ENCODE results near the gene INHBA.

The INHBA gene

GRCh38 chr7:41692251-41692650 is 10.6 kb downstream of the INHBA start:
- H3K4me3 ChIP-seq (ENCODE audit: low read depth, low read length) = no peak overlapping the region
- no peak for TF ChIP-seq CTCF (IDR thresholded peaks at IDR 0.05; ENCODE audit: insufficient read depth, low read depth, low read length, missing control alignments)
- DNase-seq (ENCODE audit: low read depth) = no peak

- DNase-seq (ENCODE audit: low read depth) = no peak
- no peak overlapping the region for H3K4me3 ChIP-seq (ENCODE audit: low read depth, low read length)
- no peak for TF ChIP-seq CTCF (IDR thresholded peaks at IDR 0.05; ENCODE audit: insufficient read depth, low read depth, low read length, missing control alignments)
Observed at GRCh38 chr7:41691286-41692190, 11.4 kb downstream of the INHBA start.

GRCh38 chr7:41689815-41690214 is 13.1 kb downstream of the INHBA start:
- H3K4me3 ChIP-seq (ENCODE audit: low read depth, low read length) = no peak overlapping the region
- TF ChIP-seq CTCF (IDR thresholded peaks at IDR 0.05; ENCODE audit: insufficient read depth, low read depth, low read length, missing control alignments) = no peak

GRCh38 chr7:41688906-41689305 is 14.0 kb downstream of the INHBA start:
- no peak overlapping the region for H3K4me3 ChIP-seq (ENCODE audit: low read depth, low read length)
- TF ChIP-seq CTCF (IDR thresholded peaks at IDR 0.05; ENCODE audit: insufficient read depth, low read depth, low read length, missing control alignments) = no peak
- DNase-seq (ENCODE audit: low read depth) = no peak

More at GRCh38 chr7:41689815-41690214, 13.1 kb downstream of the INHBA start:
- no peak for DNase-seq (ENCODE audit: low read depth)

GRCh38 chr7:41688012-41688625 is 14.8 kb downstream of the INHBA start:
- H3K4me3 ChIP-seq (ENCODE audit: low read depth, low read length) = no peak overlapping the region
- TF ChIP-seq CTCF (IDR thresholded peaks at IDR 0.05; ENCODE audit: insufficient read depth, low read depth, low read length, missing control alignments) = no peak
- no peak for DNase-seq (ENCODE audit: low read depth)

GRCh38 chr7:41685684-41686083 is 17.2 kb downstream of the INHBA start:
- DNase-seq (ENCODE audit: low read depth) = no peak
- H3K4me3 ChIP-seq (ENCODE audit: low read depth, low read length) = no peak overlapping the region
- TF ChIP-seq CTCF (IDR thresholded peaks at IDR 0.05; ENCODE audit: insufficient read depth, low read depth, low read length, missing control alignments) = no peak
